Ovary (tissue), 9 donors: ENCODE results near the gene R3HDM2. TPM values are rescaled to one million over a fixed set of nuclear protein-coding genes. Genes with fewer than 3 reads are reported as not detected.

Source experiments
- DNase-seq, 5 donors: peaks; one replicate each; pipeline ENCODE4 v3.0.0-alpha.2; 2019 to 2020
- H3K27ac ChIP-seq, 2 donors: fragments of 200-600 bp; one replicate each; pipeline versions ENCODE4 v1.5.1 to v1.8.0; 2019 to 2022
- H3K27me3 ChIP-seq: fragments of 200-600 bp; one replicate; pipeline ENCODE4 v1.8.0; 2022
- H3K36me3 ChIP-seq: fragments of 200-600 bp; sonication (generic); one replicate; pipeline ENCODE4 v1.5.1; 2019
- H3K4me1 ChIP-seq: one replicate; pipeline ENCODE4 v1.8.1; 2013; ENCODE audit warnings: mild to moderate bottlenecking, moderate library complexity; ENCODE audit not compliant: insufficient read depth
- H3K4me3 ChIP-seq: fragments of 200-600 bp; sonication (generic); one replicate; pipeline ENCODE4 v1.5.1; 2017
- H3K9me3 ChIP-seq, 2 donors: fragments of 200-600 bp in 1 of 2; sonication (generic) in 1 of 2; one replicate each; pipeline versions ENCODE4 v1.5.1 to v1.8.1; 2013 to 2019; ENCODE audit warnings: mild to moderate bottlenecking in 1 of 2, moderate library complexity in 1 of 2
- CTCF ChIP-seq, 3 donors: fragments of 450-650 bp in 2 of 3; fragments of 200-600 bp in 1 of 3; IDR thresholded peaks; one replicate each; pipeline versions ENCODE4 v1.5.1 to v1.8.0; 2016 to 2022; ENCODE audit warnings: antibody characterized with exemption in 3 of 3, mild to moderate bottlenecking in 1 of 3
- EP300 ChIP-seq: sonication (generic); formaldehyde crosslinking; IDR thresholded peaks from one replicate; pipeline ENCODE4 v1.6.1; 2017; ENCODE audit warnings: antibody characterized with exemption
- POLR2A ChIP-seq: fragments of 450-650 bp; IDR thresholded peaks from one replicate; pipeline ENCODE4 v1.6.1; 2017; ENCODE audit warnings: antibody characterized with exemption, mild to moderate bottlenecking, moderate library complexity
- WGBS, 3 donors: extraction: QIAGEN DNeasy Blood & Tissue Kit in 1 of 3; methylation state at CpG; one replicate each; pipeline versions ENCODE4 v1.1.5 to v1.1.7; 2013 to 2017; 5-methylcytosine and 5-hydroxymethylcytosine counted together
- intact Hi-C, 4 donors: fragments of 100-400 bp; cut with DNase I; formaldehyde crosslinking; loops; one replicate each; pipeline versions ENCODE4 v1.11.0 to v1.15.1; 2022 to 2023
- polyA plus RNA-seq, 2 donors: library from polyadenylated mRNA; stranded (reverse); fragments of 200-250 nt in 1 of 2; fragments of 350-450 nt in 1 of 2; fragmentation: Illumina TruSeq in 1 of 2; extraction: RNeasy Lipid Tissue Mini Kit (QIAGEN cat#74804) in 1 of 2; gene quantifications; one replicate each; pipeline ENCODE4 v1.2.3, GENCODE V29; 2013 to 2014
- total RNA-seq, 7 donors: library from RNA; depleted of rRNA in 2 of 7; stranded (reverse); fragments of >200 nt in 2 of 7; fragmentation: NEBNext Ultra II Directional in 3 of 7; extraction: Animal tissue kit (Norgen Biotek cat#: 25700) in 3 of 7; gene quantifications; one replicate each; pipeline versions ENCODE4 v1.1.0 to v1.2.4, GENCODE V29; 2016 to 2023
- donor health status: DM: no; HTN: no; CAD: no; lungs with moderate emphysema.
- donor health status: DM: no; HTN: no; CAD: no.
- donor health status: Bipolar disorder and iron deficiency.
- donor health status: DM: yes; HTN: yes; CAD: no.
- donor health status: DM: no; HTN: no; CAD: no.
- donor health status: DM: yes; HTN: yes; CAD: no.

R3HDM2 gene
- total and polyA plus RNA-seq, 9 donors = 24.3 to 81.4 (median 65.6) TPM

- H3K27me3 ChIP-seq = no peaks in the 10 kb centered on the region
- 77 to 81% (median 79%) methylated on average over 14 of the region's 14 CpGs for WGBS, 3 donors
- H3K9me3 ChIP-seq = no peaks in the 10 kb centered on the region
- H3K27ac ChIP-seq = no peak overlapping the region
- no peaks in the 10 kb centered on the region for H3K36me3 ChIP-seq
- no peak for DNase-seq
- no peak overlapping the region for H3K4me3 ChIP-seq
- peaks cover 3% of the 10 kb centered on the region for H3K4me1 ChIP-seq
- TF ChIP-seq EP300 = no peak
- TF ChIP-seq POLR2A = no peak
- no peak for TF ChIP-seq CTCF (IDR thresholded peaks at IDR 0.05)
- intact Hi-C loops = no loop called here
Measured at GRCh38 chr12:57465747-57466505, 35.1 kb upstream of the R3HDM2 start.

DNA sequence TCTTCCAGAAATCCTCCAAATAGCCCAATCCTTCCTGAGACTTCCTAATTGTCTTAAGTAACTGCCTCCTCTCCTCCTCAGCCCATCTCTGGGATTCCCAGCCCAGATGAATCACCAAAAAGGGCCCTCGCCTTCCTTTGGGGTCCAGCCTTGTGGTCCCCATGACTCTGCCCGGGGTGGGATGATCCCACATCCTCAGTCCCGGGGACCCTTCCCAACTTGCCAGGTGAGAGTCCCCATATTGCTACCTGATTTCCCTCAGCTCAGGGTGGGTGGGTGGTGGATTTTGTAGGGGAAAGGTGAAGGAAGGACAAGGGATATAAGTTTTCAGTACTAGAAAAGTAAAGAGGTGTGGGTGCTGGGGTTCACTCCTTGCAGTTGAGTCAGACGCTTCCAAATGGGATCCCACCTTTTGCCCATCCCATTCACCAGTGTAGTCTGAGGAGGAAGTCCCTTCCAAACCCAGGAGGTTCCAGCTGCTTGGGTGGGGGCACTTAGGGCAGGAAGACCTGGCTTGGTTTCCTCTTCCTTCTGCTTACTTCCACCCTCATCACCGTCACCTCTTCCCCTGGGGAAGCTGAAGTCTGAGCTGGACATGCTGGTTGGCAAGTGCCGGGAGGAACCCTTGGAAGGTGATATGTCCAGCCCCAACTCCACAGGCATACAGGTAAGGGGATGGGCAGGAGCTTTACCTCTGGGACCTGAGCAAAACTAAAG lies 34.3 kb upstream of the R3HDM2 start:
- H3K4me1 ChIP-seq = peaks cover 6% of the 10 kb centered on the region
- no peak for DNase-seq
- no peaks in the 10 kb centered on the region for H3K27me3 ChIP-seq
- TF ChIP-seq EP300 (no peak), CTCF (IDR thresholded peaks at IDR 0.05) (no peak)
- WGBS, 3 donors = 88 to 92% (median 89%) methylated on average over 6 of the region's 6 CpGs
- no peak overlapping the region for H3K4me3 ChIP-seq
- no peaks in the 10 kb centered on the region for H3K36me3 ChIP-seq
- H3K27ac ChIP-seq = no peak overlapping the region
- intact Hi-C loops = no loop called here
- H3K9me3 ChIP-seq = no peaks in the 10 kb centered on the region

GRCh38 chr12:57464569-57464968 lies 33.7 kb upstream of the R3HDM2 start:
- Histone ChIP-seq H3K36me3 (no peaks in the 10 kb centered on the region), H3K27me3 (no peaks in the 10 kb centered on the region), H3K4me1 (peaks cover 6% of the 10 kb centered on the region), H3K27ac (no peak overlapping the region), H3K9me3 (no peaks in the 10 kb centered on the region), H3K4me3 (no peak overlapping the region)
- 90 to 94% (median 93%) methylated on average over 12 of the region's 12 CpGs for WGBS, 3 donors
- intact Hi-C loops = no loop called here
- no peak for TF ChIP-seq CTCF (IDR thresholded peaks at IDR 0.05)
- no peak for TF ChIP-seq POLR2A
- no peak for TF ChIP-seq EP300
- no peak for DNase-seq

DNA sequence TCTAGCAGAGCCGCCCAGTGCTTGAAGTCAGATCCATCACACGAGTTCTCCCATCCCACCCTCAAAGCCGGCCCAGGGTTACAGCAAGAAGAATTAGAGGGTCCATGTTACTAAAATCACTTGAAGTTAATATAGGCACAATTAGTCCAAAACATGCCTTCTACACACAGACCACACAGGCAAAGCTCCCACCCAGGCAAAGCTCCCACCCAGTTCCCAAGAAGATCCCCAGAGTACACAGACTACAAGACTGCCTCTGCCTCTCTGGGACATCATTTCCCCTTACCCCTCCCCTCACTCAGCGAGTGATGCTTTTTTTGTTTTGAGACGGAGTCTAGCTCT lies 32.0 kb upstream of the R3HDM2 start:
- intact Hi-C loops = no loop called here
- no peaks in the 10 kb centered on the region for H3K9me3 ChIP-seq
- TF ChIP-seq POLR2A (no peak), CTCF (IDR thresholded peaks at IDR 0.05) (no peak), EP300 (no peak)
- H3K4me1 ChIP-seq = peaks cover 7% of the 10 kb centered on the region
- H3K4me3 ChIP-seq = no peak overlapping the region
- no peak overlapping the region for H3K27ac ChIP-seq
- DNase-seq = no peak
- no peaks in the 10 kb centered on the region for H3K27me3 ChIP-seq
- 35 to 41% (median 37%) methylated on average over 5 of the region's 5 CpGs for WGBS, 3 donors
- no peaks in the 10 kb centered on the region for H3K36me3 ChIP-seq
